ENCODE results near the gene IFI44.
A peak's percentile ranks its signal among the peaks of the same experiment; 100 is the strongest.

The IFI44 gene

DNA sequence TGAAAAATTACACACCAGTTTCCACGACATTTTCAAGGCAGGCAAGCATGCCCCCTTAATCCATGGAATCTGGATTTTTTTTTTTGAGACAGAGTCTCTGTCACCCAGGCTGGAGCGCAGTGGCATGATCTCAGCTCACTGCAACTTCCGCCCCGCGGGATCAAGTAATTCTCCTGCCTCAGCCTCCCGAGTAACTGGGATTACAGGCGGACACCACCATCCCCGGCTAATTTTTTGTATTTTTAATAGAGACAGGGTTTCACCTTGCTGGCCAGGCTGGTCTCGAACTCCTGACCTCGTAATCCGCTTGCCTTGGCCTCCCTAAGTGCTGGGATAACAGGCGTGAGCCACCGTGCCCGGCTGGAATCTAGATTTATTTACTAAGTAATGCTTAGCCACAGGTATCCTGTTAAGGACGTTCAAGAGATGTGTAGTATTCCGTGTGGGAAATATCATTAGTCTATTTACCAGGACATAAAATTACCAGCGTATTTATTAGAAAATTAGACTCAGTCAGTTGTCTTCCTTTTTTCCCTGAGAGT lies 2.5 kb downstream of the IFI44 start:
- no peak for DNase-seq

DNA sequence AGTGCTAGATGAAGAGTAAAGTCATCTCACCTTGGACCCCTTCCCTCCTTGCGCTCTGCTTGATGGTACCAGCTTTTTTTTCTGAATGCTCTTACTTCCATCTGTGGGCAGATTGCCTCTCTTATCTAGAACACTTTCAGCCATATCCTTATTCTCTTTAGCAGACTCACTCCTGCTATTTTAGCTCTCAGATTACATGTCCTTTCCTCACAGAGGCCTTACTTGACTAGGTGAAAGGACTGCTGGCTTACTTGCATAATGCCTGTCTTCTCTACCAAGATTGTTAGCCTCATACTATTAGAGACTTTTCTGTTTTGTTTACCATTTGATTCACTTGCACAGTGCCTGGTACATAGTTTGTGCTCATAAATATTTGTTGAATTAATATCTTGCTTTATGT lies 9.3 kb downstream of the IFI44 start:
- no peak for DNase-seq

DNA sequence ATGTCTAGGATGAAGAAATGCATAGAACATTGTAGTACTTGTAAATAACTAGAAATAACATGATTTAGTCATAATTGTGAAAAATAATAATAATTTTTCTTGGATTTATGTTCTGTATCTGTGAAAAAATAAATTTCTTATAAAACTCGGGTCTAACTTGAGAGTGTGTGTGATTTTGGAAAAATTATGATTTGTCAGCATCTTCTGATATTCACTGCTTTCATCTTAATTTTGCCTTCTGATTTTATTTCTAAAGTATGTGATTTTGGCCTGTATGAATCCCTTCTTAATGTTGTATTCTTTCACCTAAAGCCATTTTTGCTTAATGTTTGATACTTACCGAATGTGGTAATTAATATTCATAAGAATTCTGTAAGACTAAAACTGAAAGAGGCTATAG lies 14.3 kb downstream of the IFI44 start:
- DNase-seq, result no peak

DNA sequence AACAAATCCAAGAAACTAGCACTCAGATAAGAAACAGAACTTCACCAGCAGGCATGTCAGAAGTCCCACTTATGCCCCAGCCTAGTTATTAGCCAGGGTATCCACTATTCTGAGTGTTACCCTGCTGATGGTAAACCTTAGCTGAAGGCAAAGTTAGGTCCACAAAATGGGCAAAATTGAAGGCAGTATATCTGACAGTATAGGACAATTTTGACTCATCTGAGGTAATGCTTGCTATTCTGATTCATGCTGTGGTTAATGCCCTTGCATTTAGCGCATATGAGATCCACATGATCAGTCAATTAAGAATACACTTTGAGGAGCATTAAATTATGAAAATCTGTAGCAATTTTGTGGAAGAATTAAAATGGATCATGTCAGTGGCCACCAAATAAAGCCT lies 15.1 kb downstream of the IFI44 start:
- DNase-seq, result no peak

DNA sequence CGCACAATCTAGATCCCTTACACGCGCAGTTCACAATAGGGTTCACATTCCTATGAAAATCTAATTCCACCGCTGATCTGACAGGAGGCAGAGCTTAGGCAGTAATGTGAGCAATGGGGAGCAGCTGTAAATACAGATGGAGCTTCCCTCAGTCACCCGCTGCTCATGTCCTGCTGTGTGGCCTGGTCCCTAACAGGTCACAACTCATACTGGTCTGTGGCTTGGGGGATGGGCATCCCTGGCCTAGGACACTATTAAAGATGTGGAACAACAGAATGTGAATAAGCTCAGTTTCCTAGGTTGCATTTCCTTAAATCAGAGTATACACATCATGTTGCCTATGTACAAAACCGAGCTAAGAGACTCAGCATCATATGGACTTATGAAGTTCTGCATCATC lies 16.2 kb downstream of the IFI44 start:
- no peak for DNase-seq

DNA sequence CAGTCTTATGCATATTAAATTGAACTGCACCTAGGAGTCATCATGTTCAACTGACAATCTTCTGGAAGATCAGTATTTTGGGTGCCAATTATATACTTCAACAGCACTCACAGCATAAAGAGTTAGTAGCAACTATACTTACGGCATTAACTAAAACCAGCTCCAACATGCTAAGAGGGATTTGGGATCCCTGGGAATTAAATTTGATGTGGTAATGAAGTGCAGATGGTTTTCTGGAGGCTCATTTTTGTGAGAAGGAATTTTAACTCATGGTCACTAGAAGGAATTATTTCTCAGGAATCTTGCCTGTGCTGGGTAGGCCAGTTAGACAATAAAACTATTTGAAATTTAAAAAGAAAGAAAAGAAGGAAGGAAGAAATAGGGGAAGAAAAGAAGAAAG lies 18.3 kb downstream of the IFI44 start:
- DNase-seq, result no peak

DNA sequence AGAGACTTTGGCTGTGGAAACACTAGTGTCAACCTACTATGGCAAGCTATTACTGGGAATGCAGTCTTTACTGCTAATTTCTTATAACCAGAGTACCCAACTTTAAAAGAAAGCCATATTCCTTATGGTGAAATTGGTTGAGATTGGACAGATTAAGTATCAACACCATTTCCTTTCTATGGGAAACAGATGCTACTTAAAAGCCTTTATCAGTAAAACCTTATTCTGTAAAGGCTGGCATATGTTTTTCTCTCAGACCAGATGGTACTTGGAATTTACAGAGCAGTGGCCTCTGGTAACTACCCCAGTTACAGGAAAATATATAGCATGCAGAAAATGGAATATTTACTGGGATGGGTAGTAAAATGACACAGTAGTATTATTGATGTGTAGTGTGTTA lies 18.8 kb downstream of the IFI44 start:
- DNase-seq, result no peak

DNA sequence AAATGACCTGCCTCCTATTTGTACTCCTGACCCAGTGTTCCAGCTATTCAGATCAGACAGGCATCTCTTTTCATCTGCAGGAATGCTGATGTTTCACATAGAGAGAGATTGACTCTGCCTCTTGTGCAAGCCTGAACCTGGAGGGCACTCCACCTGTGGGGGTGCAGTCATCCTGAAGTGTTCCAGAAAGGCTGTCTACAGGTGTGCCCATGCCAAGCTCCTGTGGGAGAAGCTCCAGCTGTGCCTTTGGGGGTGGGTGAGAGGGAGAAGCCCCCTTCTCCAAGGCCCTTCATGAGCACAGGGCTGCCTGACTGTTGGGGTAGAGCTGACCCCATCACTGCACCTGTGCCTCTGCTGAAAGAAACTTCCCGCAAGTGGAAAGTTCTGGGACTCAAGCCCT lies 22.8 kb downstream of the IFI44 start:
- no peak for DNase-seq

DNA sequence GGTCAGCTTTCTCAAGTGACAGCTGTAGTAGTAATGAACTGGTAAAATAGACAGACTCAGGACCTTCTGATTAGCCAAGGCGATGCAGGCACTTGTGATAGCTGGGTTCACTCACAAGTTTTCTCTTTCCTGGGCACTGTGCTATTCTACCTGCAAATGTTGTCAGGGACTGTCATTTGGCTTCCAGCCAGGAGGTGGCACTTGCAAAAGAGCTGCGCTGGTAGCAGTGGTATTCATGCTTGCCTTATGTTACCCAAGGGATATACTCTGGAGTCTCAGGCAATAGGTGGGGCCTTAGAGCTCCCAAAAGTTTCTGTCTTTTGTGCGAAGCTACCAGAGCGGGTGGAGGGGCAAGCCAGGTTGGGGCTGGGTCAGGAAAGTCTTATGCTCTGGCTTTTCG lies 23.5 kb downstream of the IFI44 start:
- no peak for DNase-seq

DNA sequence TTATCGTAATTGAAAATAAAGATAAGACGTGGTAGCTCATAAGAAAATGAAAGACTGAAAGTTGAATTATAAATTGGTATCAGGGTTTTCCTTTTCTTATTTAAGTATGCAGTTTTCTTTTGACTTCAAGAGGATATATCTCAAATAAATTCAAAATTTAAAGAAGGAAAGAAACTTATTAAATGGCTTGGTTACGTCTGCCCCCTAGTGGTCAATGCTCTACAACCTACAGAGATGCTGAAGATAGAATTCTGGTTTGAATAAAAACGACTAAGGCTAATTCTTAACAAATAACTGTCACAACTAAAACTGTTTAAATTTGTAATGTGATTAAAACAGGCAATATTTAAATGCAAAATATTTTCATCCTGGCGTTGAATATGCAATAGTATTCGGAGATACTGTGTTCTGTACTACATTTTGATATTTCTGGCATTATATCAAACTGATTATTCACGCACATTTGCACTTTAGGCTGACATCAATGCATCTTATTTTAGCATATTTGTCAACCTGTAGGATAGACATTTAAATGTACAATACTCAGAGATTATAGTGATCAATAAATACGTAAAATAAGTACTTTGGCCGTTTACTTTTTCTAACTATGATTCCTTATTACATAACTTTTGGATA lies 26.8 kb downstream of the IFI44 start:
- peak; percentile 71 for DNase-seq

DNA sequence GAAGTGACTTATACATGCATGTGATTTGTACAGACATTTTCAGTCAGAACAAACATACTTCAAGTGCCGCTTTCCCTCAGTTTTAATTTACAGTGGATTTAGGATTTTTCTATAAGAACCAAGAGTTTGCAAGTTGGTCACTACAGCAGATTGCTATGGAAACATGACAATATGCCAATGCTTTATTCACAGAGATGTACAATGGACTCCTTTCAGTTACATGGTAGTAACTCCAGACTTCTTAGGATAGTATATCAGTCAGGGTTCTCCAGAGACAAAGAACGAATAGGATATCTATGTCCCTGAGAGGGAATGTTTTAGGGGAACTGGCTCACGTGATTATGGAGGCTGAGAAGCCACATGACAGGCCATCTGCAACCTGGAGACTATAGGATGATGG lies 27.4 kb downstream of the IFI44 start:
- DNase-seq, result no peak

DNA sequence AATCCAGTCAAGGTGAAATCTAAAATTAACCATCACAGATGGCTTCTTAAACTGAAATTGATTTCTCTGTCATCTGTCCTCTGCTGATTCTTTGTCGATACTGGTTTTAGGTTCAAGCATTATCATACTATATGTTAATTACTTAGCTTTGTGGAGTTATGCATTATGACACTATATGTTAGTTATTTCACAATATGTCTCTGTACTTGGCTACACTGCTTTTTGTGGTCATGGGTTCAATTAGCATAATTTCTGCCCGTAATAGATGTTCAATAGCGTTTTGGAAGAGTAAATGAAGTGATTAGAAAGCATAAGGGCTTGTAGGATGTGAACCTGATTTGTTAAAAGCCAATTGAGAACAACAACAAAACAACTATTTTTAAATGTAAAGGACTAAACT lies 28.2 kb downstream of the IFI44 start:
- no peak for DNase-seq

DNA sequence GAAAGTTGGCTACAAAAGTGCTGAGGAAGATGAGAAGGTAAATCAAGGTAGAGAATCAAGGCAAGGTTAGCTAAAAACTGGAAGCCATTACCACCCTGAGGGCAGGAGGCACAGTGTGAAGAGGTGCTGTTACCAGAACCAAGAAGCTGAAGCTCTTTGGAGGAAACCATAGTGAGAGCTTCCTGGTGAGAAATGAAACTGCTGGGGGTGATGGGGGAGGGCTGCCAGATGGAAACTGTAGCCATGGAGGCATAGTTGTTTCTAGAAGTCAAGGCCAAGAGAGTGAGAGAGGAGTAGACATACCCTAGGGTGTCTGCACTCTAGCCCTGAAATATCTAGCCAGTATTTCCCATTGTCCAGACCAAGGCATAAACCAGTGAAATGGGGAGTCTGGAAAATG lies 28.7 kb downstream of the IFI44 start:
- DNase-seq, result no peak

DNA sequence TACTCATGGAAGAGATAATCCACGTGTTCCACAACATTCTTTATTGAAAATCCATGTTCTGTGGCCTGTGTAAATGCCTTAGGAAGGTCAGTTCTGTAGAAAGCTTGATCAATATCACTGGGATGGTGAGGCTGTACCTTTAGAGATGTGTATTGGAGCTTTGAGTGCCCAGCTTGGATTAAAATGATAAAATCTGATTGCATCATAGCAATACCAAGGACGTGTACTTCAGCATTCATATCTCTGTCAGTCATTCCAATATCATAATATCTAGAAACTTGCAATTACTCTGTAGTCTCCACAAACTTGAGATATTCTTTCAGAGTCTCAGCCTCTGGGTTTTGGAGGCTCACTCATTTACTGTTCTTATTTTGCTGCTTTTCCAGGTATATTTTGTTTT lies 31.6 kb downstream of the IFI44 start:
- DNase-seq, result no peak

DNA sequence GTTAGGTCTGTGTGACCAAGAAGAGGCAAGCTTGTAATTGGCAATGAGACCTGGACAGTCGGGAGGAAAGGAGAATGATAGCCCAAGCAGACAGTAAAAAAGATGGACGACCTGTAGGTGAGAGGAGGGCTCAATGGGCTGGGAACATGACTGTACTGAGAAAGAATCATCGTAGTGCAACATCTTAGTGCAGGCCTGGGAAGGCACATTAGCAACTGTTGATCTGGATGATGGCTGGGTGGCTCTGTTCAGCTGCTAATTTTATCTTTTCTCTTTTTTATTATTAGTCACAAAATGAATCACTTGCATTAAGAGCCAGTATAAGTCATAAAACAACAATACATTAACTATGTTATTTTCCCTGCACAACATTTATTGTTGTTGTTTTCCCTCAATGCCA lies 32.9 kb downstream of the IFI44 start:
- DNase-seq, result no peak

DNA sequence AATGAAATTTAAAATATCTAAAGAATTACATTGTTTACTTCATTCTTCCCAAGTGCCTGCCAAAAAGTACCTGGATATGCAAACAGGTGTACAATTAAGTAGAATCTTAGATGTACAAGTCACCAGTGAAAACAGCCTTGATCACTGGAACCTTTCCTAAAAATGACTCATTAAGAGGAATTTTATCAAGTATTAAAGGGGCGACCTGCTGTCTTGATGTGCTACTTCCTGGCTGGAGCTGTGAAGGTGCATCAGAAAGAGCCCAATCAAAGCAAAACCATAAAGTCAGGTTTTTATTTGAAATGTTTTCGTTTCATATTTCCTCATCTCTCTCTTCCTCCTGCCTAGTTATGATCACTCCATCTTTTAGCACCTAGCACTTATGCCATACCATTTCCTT lies 33.4 kb downstream of the IFI44 start:
- no peak for DNase-seq

DNA sequence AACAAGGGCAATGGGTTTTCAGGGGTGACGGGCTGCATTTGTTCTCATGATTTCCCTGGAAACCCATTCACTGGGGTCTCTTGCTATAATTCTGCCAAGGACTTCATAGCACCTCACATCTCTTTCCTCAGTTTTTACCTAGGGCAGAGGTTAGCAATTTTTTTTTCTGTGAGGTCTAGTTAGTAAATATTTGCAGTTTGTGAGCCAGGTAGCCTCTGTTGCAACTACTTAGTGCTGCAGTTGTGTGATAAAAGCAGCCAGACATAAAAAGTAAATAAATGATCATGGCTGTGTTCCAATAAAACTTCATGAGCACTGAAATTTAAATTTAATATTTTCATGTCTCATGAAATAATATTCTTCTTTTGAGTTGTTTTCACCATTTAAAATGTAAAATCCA lies 37.7 kb downstream of the IFI44 start:
- no peak for DNase-seq

DNA sequence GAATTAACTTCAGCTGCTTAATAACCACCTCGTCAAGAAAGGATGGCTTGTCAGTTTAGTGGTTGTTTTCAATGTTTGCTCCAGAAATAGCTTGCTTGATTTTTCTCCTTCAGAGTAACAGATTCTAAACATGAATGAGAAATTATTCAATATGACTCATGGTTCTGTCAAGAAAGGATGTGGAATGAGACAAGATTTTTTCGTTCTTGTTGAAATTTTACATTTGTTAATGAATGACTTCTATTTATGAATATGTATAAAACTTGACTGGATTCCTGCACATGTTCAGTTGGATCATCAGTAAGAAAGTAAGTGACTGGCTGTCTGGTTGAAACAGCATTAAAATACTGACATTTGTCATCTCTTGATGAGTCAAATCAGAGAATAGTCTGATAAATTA lies 38.3 kb downstream of the IFI44 start:
- no peak for DNase-seq

DNA sequence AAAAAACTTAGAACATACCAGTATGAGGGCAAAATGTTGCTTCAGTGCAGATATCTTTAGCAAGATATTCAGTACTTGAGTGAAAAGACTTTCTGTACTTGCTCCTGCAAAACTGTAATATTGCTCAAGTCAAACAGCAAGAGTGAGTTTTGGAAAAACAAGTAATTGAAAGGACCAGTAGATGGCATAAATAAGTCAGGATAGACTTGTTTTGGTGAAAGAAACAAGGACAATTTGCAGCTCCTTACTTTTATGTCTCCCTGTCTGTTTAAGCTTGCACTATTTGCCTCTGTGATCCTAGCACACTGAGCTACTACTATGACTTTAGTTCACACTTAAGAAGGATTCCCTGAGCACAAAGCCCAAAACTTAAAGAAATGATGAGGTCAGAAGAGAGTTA lies 39.1 kb downstream of the IFI44 start:
- DNase-seq, result no peak

DNA sequence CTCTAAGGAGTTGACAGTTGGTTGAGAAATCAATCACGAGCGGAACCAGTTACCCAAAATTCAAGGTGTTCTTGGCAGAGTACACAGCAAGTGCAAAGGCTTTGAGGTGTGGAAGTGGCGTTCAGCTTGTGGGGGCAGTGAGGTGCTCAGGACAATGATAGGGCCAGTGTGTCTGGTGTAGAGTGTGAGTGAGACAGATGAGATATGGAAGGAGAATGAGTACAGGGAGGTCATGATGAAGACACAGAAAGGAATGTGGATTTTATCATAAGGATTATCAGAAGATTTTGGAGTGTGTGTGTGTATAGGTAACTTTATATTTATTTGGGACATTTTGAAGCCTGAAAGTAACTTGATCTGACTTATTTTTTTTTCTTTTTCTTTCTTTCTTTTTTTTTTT lies 40.9 kb downstream of the IFI44 start:
- no peak for DNase-seq

DNA sequence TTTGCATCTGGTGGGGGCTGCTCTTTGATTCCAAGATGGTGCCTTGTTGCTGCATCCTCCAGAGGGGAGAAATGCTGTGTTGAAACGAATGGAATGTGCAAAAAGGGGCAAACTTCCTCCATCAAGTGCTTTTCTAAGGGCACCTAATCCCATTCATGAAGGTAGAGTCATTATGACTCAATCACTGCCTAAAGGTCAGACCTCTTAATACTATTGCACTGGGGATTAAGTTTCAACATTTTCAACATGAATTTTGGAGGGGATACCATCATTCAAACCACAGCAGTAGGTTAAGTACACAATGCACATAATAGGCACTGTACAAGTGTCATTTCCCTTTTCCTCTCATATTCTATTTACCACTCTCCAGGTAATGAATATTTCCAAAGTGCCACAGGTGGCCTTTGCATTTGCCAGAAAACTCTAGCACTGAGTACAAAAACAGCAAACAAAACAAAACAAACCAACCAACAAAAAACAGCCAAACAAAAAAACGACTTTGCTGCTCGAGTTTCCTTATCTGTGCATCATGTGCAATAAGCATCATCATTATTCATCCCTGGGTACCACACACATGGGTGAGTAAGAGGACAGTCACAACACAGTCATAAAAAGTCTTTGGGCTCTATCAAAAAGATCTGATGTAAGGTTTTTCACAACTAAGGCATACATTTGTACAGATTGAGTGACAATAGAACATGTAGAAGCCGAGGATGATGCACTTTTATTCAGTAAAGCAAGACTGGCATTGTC lies 42.5 kb downstream of the IFI44 start:
- DNase-seq, result no peak

DNA sequence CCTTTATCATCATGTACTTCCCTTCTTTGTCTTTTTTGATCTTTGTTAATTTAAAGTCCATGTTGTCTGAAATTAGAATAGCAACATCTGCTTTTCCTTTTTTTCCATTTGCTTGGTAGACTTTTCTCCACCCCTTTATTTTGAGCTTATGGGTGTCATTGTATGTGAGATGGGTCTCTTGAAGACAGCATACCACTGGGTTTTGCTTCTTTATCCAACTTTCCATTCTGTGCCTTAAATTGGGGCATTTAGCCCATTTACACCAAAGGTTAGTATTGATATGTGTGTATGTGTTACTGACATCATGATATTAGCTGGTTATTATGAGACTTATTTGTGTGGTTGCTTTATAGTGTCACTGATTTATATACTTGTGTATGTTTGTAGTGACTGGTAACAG lies 50.2 kb downstream of the IFI44 start:
- no peak for DNase-seq

DNA sequence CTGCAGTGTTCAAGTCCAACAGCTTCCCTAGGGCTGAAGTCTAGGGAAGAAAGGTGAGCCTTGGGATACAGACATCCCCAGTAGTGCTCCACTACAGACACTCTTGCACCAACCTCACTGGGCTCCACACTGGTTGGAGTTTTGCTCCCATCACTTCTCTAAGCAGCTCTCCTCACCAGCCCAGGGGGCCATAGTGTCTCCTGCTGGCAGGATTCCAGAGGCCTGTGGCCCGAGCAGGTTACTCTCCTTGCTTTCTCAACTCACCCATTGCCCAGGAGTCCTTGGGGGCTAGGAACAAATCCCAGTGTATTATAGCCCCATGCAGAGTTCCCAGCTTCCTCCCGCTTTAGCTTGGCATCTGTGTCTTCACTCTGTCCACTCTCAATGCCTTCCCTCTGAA lies 52.8 kb downstream of the IFI44 start:
- DNase-seq, result no peak

DNA sequence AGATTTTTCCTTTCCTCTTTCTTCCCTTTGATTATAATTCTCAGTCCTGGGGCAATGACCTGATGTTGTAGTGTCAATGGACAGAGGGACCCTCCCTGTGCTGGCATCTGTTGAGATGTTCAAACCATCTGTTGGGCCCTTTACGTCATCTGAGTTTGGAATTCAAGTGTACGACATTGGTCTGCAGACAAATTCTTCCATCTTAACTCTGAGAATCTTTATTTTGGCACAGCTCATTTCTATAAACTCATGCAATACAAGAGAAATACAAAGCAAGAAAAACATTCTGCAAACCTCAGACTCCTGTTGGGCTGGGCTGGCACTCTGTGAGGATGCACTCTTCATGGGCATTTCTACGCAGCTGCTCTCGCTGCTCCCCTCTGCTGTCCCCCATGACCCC lies 54.2 kb downstream of the IFI44 start:
- DNase-seq, result no peak
